ENCODE data around the gene CCT7. TPM values are rescaled to one million over a fixed set of nuclear protein-coding genes. Genes with fewer than 3 reads are reported as not detected.

Gene CCT7
- total RNA-seq, 2 donors from 2014 or later, result 347 to 391 TPM

DNA sequence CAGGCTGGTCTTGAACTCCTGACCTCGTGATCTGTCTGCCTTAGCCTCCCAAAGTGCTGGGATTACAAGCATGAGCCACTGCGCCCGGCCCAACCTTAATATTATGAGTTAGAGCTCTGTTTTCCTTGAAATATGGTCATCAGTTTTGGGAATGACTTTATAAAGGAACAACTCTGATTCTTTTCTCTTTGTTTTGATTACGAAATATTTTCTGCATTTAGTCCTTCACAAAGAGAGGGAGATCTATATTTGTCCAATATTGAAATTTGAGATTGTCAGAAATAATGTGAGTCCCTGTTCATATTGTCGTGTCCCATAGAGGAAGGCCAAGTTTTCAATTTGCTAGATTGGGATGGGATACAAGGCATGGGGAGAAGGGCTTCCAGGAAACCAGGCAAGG is 16.9 kb upstream of the CCT7 start:
- Histone ChIP-seq H3K4me1 (ENCODE audit: control insufficient read depth, insufficient read depth, low read length) (no peaks in the 10 kb centered on the region), H3K27me3 (ENCODE audit: control insufficient read depth, insufficient read depth, low read length, poor library complexity, severe bottlenecking) (no peaks in the 10 kb centered on the region), H3K27ac (ENCODE audit: low read depth, low read length) (no peak overlapping the region), H3K9me3 (ENCODE audit: control insufficient read depth, low read length) (no peaks in the 10 kb centered on the region), H3K9ac (ENCODE audit: extremely low read depth, low read length, poor library complexity, severe bottlenecking) (no peak overlapping the region), H3K36me3 (ENCODE audit: control insufficient read depth, insufficient read depth, low read length) (peaks cover 9% of the 10 kb centered on the region), H3K4me3 (ENCODE audit: low read length) (no peak overlapping the region)
- TF ChIP-seq, protein P1, sequence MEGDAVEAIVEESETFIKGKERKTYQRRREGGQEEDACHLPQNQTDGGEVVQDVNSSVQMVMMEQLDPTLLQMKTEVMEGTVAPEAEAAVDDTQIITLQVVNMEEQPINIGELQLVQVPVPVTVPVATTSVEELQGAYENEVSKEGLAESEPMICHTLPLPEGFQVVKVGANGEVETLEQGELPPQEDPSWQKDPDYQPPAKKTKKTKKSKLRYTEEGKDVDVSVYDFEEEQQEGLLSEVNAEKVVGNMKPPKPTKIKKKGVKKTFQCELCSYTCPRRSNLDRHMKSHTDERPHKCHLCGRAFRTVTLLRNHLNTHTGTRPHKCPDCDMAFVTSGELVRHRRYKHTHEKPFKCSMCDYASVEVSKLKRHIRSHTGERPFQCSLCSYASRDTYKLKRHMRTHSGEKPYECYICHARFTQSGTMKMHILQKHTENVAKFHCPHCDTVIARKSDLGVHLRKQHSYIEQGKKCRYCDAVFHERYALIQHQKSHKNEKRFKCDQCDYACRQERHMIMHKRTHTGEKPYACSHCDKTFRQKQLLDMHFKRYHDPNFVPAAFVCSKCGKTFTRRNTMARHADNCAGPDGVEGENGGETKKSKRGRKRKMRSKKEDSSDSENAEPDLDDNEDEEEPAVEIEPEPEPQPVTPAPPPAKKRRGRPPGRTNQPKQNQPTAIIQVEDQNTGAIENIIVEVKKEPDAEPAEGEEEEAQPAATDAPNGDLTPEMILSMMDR (conservative IDR thresholded peaks at IDR 0.05), result no peak
- H3K36me3 Mint-ChIP-seq (ENCODE audit: low read depth), result peaks cover 11% of the 10 kb centered on the region
- peaks cover 13% of the 10 kb centered on the region for H3K4me1 Mint-ChIP-seq
- 95 to 100% methylated on average over 4 to 5 of the region's 5 CpGs for WGBS, 2 experiments (ENCODE audit: insufficient coverage in 1 of 2, insufficient read length in 1 of 2)
- H3K27ac Mint-ChIP-seq, result no peak overlapping the region
- no peaks in the 10 kb centered on the region for H3K9me3 Mint-ChIP-seq
- no peaks in the 10 kb centered on the region for H3K27me3 Mint-ChIP-seq (ENCODE audit: insufficient read depth)
- no peak overlapping the region for H3K4me3 Mint-ChIP-seq
- DNase-seq, result no peak

DNA sequence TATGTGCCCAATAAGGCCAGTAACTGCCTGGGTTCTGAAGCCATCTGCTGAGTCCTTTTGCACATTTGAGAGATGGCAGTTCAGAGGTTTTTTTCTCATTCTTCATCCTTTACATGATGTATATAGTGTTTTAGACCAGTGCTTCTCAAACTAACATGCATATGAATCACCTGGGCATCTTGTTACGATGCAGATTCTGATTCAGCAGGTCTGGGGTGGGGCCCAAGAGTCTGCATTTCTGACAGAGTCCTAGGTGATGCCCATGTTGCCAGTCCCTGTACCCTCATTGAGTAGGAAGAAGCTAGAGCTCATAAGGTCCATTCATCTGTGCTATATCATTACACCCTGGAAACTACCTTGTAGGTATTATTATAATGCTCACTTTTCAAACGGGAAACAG is 16.3 kb upstream of the CCT7 start:
- Histone ChIP-seq H3K9me3 (ENCODE audit: control insufficient read depth, low read length) (no peaks in the 10 kb centered on the region), H3K36me3 (ENCODE audit: control insufficient read depth, insufficient read depth, low read length) (peaks cover 15% of the 10 kb centered on the region), H3K9ac (ENCODE audit: extremely low read depth, low read length, poor library complexity, severe bottlenecking) (no peak overlapping the region), H3K4me3 (ENCODE audit: low read length) (no peak overlapping the region), H3K27ac (ENCODE audit: low read depth, low read length) (no peak overlapping the region), H3K4me1 (ENCODE audit: control insufficient read depth, insufficient read depth, low read length) (no peaks in the 10 kb centered on the region), H3K27me3 (ENCODE audit: control insufficient read depth, insufficient read depth, low read length, poor library complexity, severe bottlenecking) (no peaks in the 10 kb centered on the region)
- Mint-ChIP-seq H3K4me3 (no peak overlapping the region), H3K9me3 (no peaks in the 10 kb centered on the region), H3K27me3 (ENCODE audit: insufficient read depth) (no peaks in the 10 kb centered on the region), H3K27ac (no peak overlapping the region), H3K36me3 (ENCODE audit: low read depth) (peaks cover 17% of the 10 kb centered on the region), H3K4me1 (peaks cover 13% of the 10 kb centered on the region)
- TF ChIP-seq, protein P1 (conservative IDR thresholded peaks at IDR 0.05), result no peak
- WGBS, 2 experiments (ENCODE audit: insufficient coverage in 1 of 2, insufficient read length in 1 of 2), result 95 to 100% methylated on average over 1 to 2 of the region's 2 CpGs
- no peak for DNase-seq

DNA sequence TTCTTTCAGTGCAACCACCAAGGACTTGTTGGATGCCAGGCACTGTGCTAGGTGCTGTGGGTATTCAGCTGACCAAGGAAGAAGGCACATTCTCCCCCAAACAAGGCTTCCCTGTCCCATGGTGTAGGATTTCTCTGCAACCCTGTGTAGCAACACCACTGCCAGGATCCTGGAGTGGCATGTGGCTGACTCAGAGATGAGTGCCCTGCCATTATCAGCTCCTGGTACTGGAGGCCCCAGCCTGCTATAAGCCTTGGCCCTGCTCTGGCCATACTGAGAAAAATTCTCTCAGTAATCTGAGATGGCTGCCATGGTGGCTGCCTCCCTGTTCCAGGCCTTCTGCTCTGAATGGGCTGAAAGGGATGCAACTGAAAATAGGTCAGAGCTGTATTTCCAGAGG is 15.8 kb upstream of the CCT7 start:
- Mint-ChIP-seq H3K27me3 (ENCODE audit: insufficient read depth) (no peaks in the 10 kb centered on the region), H3K36me3 (ENCODE audit: low read depth) (peaks cover 19% of the 10 kb centered on the region), H3K4me3 (no peak overlapping the region), H3K9me3 (no peaks in the 10 kb centered on the region), H3K27ac (no peak overlapping the region), H3K4me1 (peaks cover 13% of the 10 kb centered on the region)
- no peak for DNase-seq
- Histone ChIP-seq H3K4me3 (ENCODE audit: low read length) (no peak overlapping the region), H3K27ac (ENCODE audit: low read depth, low read length) (no peak overlapping the region), H3K36me3 (ENCODE audit: control insufficient read depth, insufficient read depth, low read length) (peaks cover 20% of the 10 kb centered on the region), H3K27me3 (ENCODE audit: control insufficient read depth, insufficient read depth, low read length, poor library complexity, severe bottlenecking) (no peaks in the 10 kb centered on the region), H3K9ac (ENCODE audit: extremely low read depth, low read length, poor library complexity, severe bottlenecking) (no peak overlapping the region), H3K9me3 (ENCODE audit: control insufficient read depth, low read length) (no peaks in the 10 kb centered on the region), H3K4me1 (ENCODE audit: control insufficient read depth, insufficient read depth, low read length) (no peaks in the 10 kb centered on the region)
- TF ChIP-seq, protein P1 (conservative IDR thresholded peaks at IDR 0.05), result no peak

Measured in endodermal cell (in vitro differentiated cells).